GM13976 (cell line): ENCODE results near the gene TTF1.

Experiments used
- DNase-seq: peaks from one replicate; pipeline ENCODE4 v3.0.0; 2012; ENCODE audit warnings: low spot score
- CTCF ChIP-seq: IDR thresholded peaks from 2 replicates; pipeline ENCODE4 v1.5.1; 2012; ENCODE audit warnings: borderline replicate concordance, mild to moderate bottlenecking; ENCODE audit not compliant: insufficient read depth; ENCODE audit errors: extremely low read depth, missing control alignments, control extremely low read depth
- in situ Hi-C: fragments of 300-500 bp; cut with MboI; formaldehyde crosslinking; loops from one replicate; pipeline ENCODE4 v1.12.0; 2022; ENCODE audit warnings: low sequenced_read_pairs, mixed read lengths, inconsistent platforms; ENCODE audit not compliant: unreplicated experiment

The TTF1 gene

GRCh38 chr9:132426639-132427414, 20.2 kb upstream of the TTF1 start:
- TF ChIP-seq CTCF = no peak
- no peak for DNase-seq
- in situ Hi-C loops = no loop called here

- no peak for DNase-seq
- no peak for TF ChIP-seq CTCF
- in situ Hi-C loops = no loop called here
These were observed 19.0 kb upstream of the TTF1 start for GRCh38 chr9:132425675-132426062.

DNA sequence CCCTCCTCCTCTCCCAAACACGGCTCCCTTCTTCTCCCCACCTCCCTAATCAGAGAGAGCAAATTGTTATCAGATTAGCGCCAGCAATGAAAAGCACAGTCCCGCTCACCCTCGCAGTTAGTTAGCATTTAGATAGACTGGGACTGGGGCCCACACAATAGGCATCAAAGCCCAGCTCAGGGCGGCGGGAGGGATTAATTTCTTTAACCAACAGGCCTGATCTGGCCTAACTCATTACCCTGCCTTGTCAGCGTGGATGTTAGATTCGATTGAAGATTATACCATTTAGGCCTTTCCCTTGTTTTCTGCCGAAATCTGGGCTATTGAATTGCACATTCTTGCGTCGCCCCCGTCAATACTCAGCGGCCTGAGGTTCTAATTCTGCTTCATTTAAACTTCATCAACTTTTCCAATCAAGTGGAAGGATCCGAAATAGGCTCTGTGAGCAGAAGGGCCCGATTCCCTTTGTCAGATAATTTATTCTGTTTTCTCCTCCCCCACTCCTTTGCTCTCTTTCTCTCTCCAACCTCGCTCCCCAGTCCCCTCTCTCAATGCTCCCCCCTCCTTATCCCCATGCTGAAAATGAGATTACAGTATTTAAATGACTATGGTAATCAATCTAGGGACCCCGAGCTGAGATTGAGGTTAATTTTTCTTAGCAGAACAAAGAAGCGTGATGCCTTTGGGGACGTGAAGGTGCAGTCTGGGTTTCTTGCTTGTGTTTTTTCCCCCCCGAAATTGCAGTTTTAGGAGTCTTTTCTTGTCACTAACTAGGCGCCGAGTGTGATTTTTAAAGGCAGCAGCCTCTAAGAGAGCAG, 18.4 kb upstream of the TTF1 start:
- in situ Hi-C loops = no loop called here
- DNase-seq = no peak
- TF ChIP-seq CTCF = no peak

- in situ Hi-C loops = no loop called here
- DNase-seq = no peak
- no peak for TF ChIP-seq CTCF
These were observed 16.9 kb upstream of the TTF1 start for GRCh38 chr9:132423503-132423902.

DNA sequence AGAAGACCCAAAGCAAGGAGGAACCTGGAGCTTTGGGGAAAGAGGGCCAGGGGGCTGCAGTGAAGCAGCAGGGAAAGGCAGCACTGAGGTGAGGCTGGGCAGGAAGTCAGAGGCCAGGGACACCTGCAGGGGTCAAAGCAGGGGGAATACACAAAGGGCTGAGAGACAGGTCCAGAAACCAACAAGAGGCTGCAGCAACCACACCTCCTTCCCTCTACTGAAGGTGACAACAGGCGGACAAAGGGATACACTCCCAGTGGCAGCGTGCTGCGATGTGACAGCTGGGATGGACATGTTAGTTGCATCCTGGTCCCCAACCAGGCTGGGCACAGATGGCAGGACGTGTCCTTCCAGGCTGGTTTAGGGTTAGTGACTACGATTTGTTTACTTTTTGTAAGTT, 15.9 kb upstream of the TTF1 start:
- DNase-seq = no peak
- TF ChIP-seq CTCF = no peak
- in situ Hi-C loops = no loop called here

DNA sequence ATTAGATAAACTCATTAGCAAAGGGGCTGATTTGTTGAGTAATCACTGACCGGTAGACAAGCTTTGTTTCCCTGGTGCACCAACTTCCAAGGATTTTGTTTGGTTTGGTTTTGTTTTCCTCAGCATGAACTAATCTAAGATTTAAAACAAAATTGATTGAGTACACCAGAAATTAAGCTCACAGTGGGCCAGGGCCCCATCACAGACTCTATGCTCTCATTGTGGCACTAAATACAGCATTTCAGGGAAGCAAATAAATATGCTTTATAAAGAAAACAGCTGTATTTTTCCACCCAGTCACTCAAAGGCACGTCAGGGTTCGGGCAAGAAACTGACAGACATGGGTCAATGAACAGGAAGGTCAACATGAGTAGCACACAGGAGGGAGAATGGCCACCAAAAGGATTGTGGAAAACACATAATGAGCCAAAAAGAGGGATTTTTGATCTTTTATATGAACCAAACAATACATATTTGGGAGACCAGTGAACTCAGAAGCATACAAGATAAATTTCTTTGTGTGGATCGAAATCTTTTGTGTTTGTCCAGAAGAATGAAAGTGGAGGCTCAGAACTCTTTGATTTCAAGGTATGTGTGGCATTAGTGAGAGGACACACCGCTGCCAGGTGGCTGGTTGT, 12.2 kb upstream of the TTF1 start:
- no peak for DNase-seq
- in situ Hi-C loops = loop anchor here (10.0 kb wide), 1 partner anchor 156 kb away; no protein-coding TSS in a partner anchor
- TF ChIP-seq CTCF = no peak
